Lung (tissue), 12 donors: ENCODE measurements around the gene PLAU. TPM values are rescaled to one million over a fixed set of nuclear protein-coding genes. Genes with fewer than 3 reads are reported as not detected.
A peak's percentile ranks its signal among the peaks of the same experiment; 100 is the strongest.

Source experiments
- ATAC-seq: fragments of 200-7000 bp; cut with Tn5 transposase; one replicate; pipeline ENCODE4 v1.9.1; 2020; ENCODE audit warnings: moderate number of reproducible peaks; ENCODE audit not compliant: insufficient read depth, low FRiP score
- DNase-seq, 3 donors: peaks; one replicate each; pipeline ENCODE4 v3.0.0-alpha.2; 2013 to 2017
- H3K27ac ChIP-seq, 2 donors: one replicate each; pipeline ENCODE4 v1.5.1; 2013; ENCODE audit warnings: mild to moderate bottlenecking in 2 of 2, moderate library complexity in 2 of 2, control low read depth in 1 of 2, inconsistent platforms in 1 of 2, low read depth in 1 of 2, low read length in 1 of 2
- H3K27me3 ChIP-seq, 3 donors: one replicate each; pipeline ENCODE4 v1.5.1; 2013; ENCODE audit warnings: low read length in 2 of 3; ENCODE audit not compliant: control insufficient read depth in 3 of 3, insufficient read depth in 3 of 3
- H3K36me3 ChIP-seq, 4 donors: one replicate each; pipeline ENCODE4 v1.5.1; 2013; ENCODE audit warnings: low read length in 4 of 4, mild to moderate bottlenecking in 1 of 4, moderate library complexity in 1 of 4; ENCODE audit not compliant: control insufficient read depth in 4 of 4, insufficient read depth in 4 of 4
- H3K4me1 ChIP-seq, 5 donors: one replicate each; pipeline ENCODE4 v1.5.1; 2013; ENCODE audit warnings: low read length in 5 of 5, mild to moderate bottlenecking in 2 of 5, moderate library complexity in 1 of 5; ENCODE audit not compliant: control insufficient read depth in 5 of 5, insufficient read depth in 5 of 5
- H3K4me3 ChIP-seq: one replicate; pipeline ENCODE4 v1.5.1; 2013; ENCODE audit warnings: mild to moderate bottlenecking, control low read depth, moderate library complexity
- H3K9ac ChIP-seq, 2 donors: one replicate each; pipeline ENCODE4 v1.5.1; 2013; ENCODE audit warnings: low read length in 2 of 2, control low read depth in 1 of 2; ENCODE audit not compliant: insufficient read depth in 1 of 2
- H3K9me3 ChIP-seq, 4 donors: one replicate each; pipeline ENCODE4 v1.5.1; 2013; ENCODE audit warnings: low read length in 3 of 4, mild to moderate bottlenecking in 1 of 4, moderate library complexity in 1 of 4; ENCODE audit not compliant: control insufficient read depth in 4 of 4, insufficient read depth in 3 of 4
- CTCF ChIP-seq: IDR thresholded peaks from 2 replicates; pipeline ENCODE4 v1.5.1; 2012; ENCODE audit warnings: mild to moderate bottlenecking; ENCODE audit errors: control extremely low read depth, extremely low read depth
- WGBS, 2 donors: extraction: QIAGEN DNeasy Blood & Tissue Kit; methylation state at CpG; one replicate each; pipeline ENCODE4 v1.1.7; 2013; 5-methylcytosine and 5-hydroxymethylcytosine counted together
- polyA plus RNA-seq, 2 donors: library from polyadenylated mRNA; stranded (reverse); fragments of 200-250 nt; gene quantifications; one replicate each; pipeline ENCODE4 v1.2.1, GENCODE V29; 2013
- total RNA-seq, 2 donors: library from RNA; depleted of rRNA in 1 of 2; stranded (reverse); fragments of >200 nt in 1 of 2; gene quantifications; one replicate each; pipeline ENCODE4 v1.2.1, GENCODE V29; 2014 to 2021
- donor health status: control.
- donor health status: control.
- donor health status: Bipolar disorder and iron deficiency.
- donor health status: healthy.
- donor health status: DM: yes; HTN: yes; CAD: no.

PLAU gene
- total and polyA plus RNA-seq, 4 donors, result 11.6 to 36.7 (median 18.3) TPM

DNA sequence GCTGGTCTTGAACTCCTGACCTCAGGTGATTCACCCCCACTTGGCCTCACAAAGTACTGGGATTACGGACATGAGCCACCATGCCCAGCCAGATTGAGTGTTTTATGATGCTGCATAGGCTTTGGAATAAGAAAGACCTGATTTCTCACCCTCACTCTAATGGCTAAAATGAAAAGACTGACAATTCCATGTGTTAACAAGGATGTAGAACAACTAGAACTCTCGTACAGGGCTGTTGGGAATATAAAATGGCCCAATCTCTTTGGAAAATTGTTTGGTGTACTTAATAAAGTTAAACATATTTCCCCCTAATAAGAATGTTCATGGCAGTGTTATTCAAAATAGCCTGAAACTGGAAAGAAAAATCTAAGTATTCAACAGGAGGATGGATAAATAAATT lies 43.8 kb downstream of the PLAU start:
- 95 to 100% methylated on average over 2 of the region's 2 CpGs for WGBS, 2 donors
- no peaks in the 10 kb centered on the region for H3K9me3 ChIP-seq
- ATAC-seq, result no peak
- no peak for TF ChIP-seq CTCF
- H3K9ac ChIP-seq, result no peak overlapping the region
- DNase-seq, result no peak
- peaks cover 0 to 11% (median 4%) of the 10 kb centered on the region in 5 donors for H3K4me1 ChIP-seq
- no peaks in the 10 kb centered on the region for H3K27me3 ChIP-seq
- no peaks in the 10 kb centered on the region for H3K36me3 ChIP-seq
- H3K4me3 ChIP-seq, result no peak overlapping the region
- no peak overlapping the region for H3K27ac ChIP-seq

GRCh38 chr10:73955719-73956118 lies 44.8 kb downstream of the PLAU start:
- DNase-seq (no peak), ATAC-seq (no peak)
- H3K9ac ChIP-seq, result no peak overlapping the region
- no peak overlapping the region for H3K4me3 ChIP-seq
- no peaks in the 10 kb centered on the region for H3K9me3 ChIP-seq
- no peak for TF ChIP-seq CTCF
- no peaks in the 10 kb centered on the region for H3K27me3 ChIP-seq
- H3K27ac ChIP-seq, result no peak overlapping the region
- peaks cover 0 to 11% (median 4%) of the 10 kb centered on the region in 5 donors for H3K4me1 ChIP-seq
- WGBS, 2 donors, result 94 to 98% methylated on average over 2 of the region's 2 CpGs
- no peaks in the 10 kb centered on the region for H3K36me3 ChIP-seq

DNA sequence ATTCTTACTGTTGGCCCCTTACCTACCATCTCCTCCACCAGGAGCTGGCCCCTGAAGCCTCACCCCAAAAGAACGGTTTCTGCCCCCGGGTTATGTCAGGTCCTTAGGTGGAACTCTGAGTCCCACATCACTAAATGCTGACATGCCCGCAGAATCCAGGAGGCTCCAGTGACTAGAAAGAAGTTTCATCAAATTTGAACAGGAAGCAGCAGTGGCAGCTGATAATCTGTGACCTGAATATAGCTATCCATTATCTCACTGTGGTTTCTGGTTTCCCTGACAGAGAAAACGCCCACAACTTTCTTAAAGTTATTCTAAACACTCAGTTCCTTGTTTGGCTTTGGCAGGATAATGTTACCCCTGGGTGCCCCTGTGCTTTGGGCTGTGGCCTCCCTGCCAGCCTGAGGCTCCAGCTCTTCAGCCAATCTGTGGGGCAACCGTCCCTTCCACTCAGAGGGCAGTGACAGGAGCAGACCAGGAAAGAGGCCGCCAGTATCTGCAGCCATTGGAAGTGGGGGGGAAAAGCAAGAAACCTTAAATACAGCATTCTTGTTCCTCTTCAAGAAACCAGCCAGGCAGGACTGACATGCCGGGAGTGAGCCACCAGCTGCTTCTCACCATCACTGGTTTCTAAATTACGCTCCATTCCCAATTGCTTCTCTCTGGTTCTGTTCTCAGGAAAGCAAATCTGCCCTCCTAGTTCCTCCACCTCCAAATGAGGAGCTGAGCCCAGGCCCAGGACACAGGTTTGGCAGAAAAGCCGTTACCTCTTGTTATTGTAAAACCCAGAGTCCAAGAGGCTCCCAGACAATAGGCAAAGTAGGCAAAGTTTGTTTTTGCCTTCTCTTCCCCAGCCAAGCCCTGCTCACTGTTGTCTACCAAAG lies 45.8 kb downstream of the PLAU start:
- ATAC-seq (peak; percentile 39), DNase-seq (peak; percentile 36 to 58 (median 51))
- Histone ChIP-seq H3K27ac (peak overlapping the region in 1 of 2 donors; percentile 92), H3K4me3 (no peak overlapping the region), H3K36me3 (no peaks in the 10 kb centered on the region), H3K27me3 (no peaks in the 10 kb centered on the region), H3K9me3 (no peaks in the 10 kb centered on the region), H3K9ac (no peak overlapping the region), H3K4me1 (peaks cover 0 to 11% (median 4%) of the 10 kb centered on the region in 5 donors)
- no peak for TF ChIP-seq CTCF
- WGBS, 2 donors, result 13 to 22% methylated on average over 9 of the region's 9 CpGs
